Activated CD4-positive, alpha-beta memory T cell treated with anti-CD3 and anti-CD28 coated beads, Interleukin-2, amount 10 ng/mL, durations not matched to agents 7 days and 5 days (primary cell): ENCODE measurements around the gene CSTF1. TPM values are rescaled to one million over a fixed set of nuclear protein-coding genes. Genes with fewer than 3 reads are reported as not detected.
"Not testable (repeated sequence)": the region's sequence is repeated elsewhere in the genome, so short reads cannot be mapped to it uniquely, and the experiment has no call there.

ENCODE experiments used
- CTCF ChIA-PET: fragments of 350-600 bp; sonication (Branson Sonifier 250); formaldehyde crosslinking; loops from one replicate; lab custom pipeline; 2021; ENCODE audit warnings: antibody characterized with exemption, inconsistent platforms; lab: Charles Lee
- POLR2A ChIA-PET: fragments of 350-600 bp; sonication (Branson Sonifier 250); formaldehyde crosslinking; loops from one replicate; lab custom pipeline; 2021; ENCODE audit warnings: antibody characterized with exemption; lab: Charles Lee
- DNase-seq: peaks from one replicate; pipeline ENCODE4 v3.0.0-alpha.2; 2020
- H3K27ac Mint-ChIP-seq: one replicate; pipeline ENCODE4 v1.8.0; 2021; ENCODE audit warnings: mild to moderate bottlenecking, mixed read lengths
- H3K27me3 Mint-ChIP-seq: one replicate; pipeline ENCODE4 v1.8.0; 2021; ENCODE audit warnings: mixed read lengths
- H3K36me3 Mint-ChIP-seq: one replicate; pipeline ENCODE4 v1.8.0; 2021; ENCODE audit warnings: low read depth, mixed read lengths
- H3K4me1 Mint-ChIP-seq: one replicate; pipeline ENCODE4 v1.8.0; 2021; ENCODE audit warnings: mixed read lengths
- H3K4me3 Mint-ChIP-seq: one replicate; pipeline ENCODE4 v1.8.0; 2021; ENCODE audit warnings: mild to moderate bottlenecking, mixed read lengths
- H3K9me3 Mint-ChIP-seq: one replicate; pipeline ENCODE4 v1.8.0; 2021; ENCODE audit warnings: mixed read lengths
- total RNA-seq, 2 experiments: library from RNA; stranded (reverse); gene quantifications; one replicate each; pipeline ENCODE4 v1.2.3, GENCODE V29; 2021

CSTF1 gene
- total RNA-seq, 2 experiments from 2014 or later, result 61.5 to 64.9 TPM

DNA sequence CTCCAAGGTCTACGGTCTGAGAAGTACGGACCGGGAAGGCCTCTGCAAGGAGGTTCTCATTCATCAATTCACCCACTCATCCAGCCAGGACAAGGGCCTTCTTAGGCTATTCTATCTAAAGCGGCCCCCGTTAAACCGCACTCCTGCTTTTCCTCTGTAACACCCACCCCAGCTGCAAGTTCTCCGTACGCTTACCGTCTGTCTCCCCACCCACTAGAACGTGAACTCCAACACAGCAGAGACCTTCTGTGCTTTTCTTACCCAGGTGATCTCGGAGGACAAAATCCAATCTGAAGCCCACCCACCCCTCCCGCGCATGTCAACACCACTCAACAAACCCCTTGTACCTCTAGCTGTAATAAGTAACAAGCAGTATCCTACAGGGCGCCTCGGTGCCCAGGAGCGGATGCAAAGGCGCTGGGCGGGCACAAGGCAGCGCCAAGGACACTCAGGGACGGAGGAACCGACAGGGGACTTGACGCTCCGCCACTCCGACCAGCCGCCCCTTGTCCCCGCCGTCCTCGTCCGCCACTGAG is 781 bp upstream of the CSTF1 start:
- ChIA-PET POLR2A (interaction anchor here (0.5 to 4.1 kb wide), 31 partner anchors 9 to 1000 kb away, joined by 3 to 58 read pairs (median 5); partner anchors contain the start of genes CASS4, FAM210B and RTF2), CTCF (interaction anchor here (0.8 to 1.8 kb wide), 4 partner anchors 18 to 124 kb away, joined by 3 to 12 read pairs (median 3); partner anchors contain the start of gene RTF2)
- H3K27ac Mint-ChIP-seq, result no peak overlapping the region
- H3K27me3 Mint-ChIP-seq, result no peaks in the 10 kb centered on the region
- no peak overlapping the region for H3K4me3 Mint-ChIP-seq
- H3K4me1 Mint-ChIP-seq, result peaks cover 65% of the 10 kb centered on the region
- no peaks in the 10 kb centered on the region for H3K9me3 Mint-ChIP-seq
- no peak for DNase-seq
- H3K36me3 Mint-ChIP-seq, result peaks cover 69% of the 10 kb centered on the region

DNA sequence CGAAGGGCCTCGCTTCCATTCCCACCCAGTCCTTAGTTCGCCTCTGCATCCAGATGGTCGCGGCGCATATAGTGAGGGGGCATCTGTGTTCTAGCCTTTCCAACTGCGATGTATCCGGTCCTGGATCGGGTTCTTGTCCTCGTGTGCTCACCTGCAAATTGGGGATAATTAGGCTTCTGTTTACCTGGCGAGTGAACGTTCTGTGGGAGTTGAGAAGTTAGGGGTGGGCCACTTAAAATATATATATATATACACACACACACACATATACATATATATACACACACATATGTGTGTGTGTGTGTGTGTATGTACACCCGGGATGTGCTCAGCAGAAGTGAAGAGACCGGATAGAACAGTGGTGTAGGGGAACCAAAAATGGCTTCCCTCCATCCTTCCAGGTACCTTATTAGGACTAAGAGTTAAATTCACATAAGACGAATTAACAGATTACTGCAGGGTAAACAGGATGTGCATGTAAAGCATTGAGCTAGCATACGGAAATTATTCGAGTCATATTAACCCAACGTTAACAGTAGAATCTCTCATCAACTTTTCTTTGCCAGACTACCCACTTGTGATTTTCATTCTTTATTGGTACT is 537 bp downstream of the CSTF1 start:
- Mint-ChIP-seq H3K27ac (no peak overlapping the region), H3K9me3 (no peaks in the 10 kb centered on the region), H3K4me3 (no peak overlapping the region), H3K4me1 (peaks cover 64% of the 10 kb centered on the region), H3K27me3 (no peaks in the 10 kb centered on the region), H3K36me3 (peaks cover 73% of the 10 kb centered on the region)
- no peak for DNase-seq
- ChIA-PET CTCF (interaction anchor here (0.8 to 2.1 kb wide), 5 partner anchors 17 to 76 kb away, joined by 3 to 6 read pairs (median 4); partner anchors contain the start of genes CASS4 and RTF2), POLR2A (interaction anchor here (0.6 to 4.1 kb wide), 23 partner anchors 12 to 1005 kb away, joined by 3 to 58 read pairs (median 7); partner anchors contain the start of genes CASS4, FAM210B and RTF2)

DNA sequence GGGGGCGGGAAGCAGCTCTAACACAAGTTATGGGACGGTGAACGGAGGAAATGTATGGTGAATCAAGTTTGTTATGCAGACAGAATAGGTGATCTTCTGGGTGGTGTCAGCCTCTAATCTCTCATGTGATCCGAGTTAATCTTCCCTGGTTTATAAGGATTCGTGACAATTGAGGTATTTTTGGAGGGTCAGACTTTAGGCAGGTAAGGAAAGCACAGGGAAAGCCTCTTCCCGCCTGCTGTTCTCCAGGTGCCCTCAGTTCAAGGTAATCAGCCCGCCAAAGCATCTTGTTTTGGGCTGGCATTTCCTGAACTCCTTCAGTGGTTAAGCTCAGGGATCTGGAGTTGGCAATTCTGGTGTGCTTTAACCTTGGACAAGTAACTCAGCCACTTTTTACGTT is 1.2 kb downstream of the CSTF1 start:
- ChIA-PET CTCF (interaction anchor here (0.8 to 2.1 kb wide), 4 partner anchors 19 to 76 kb away, joined by 3 to 6 read pairs (median 4); partner anchors contain the start of genes CASS4 and RTF2), POLR2A (interaction anchor here (0.6 to 4.1 kb wide), 9 partner anchors 19 to 1004 kb away, joined by 3 to 58 read pairs (median 7); partner anchors contain the start of genes CASS4 and RTF2)

GRCh38 chr20:56395166-56395565 is 2.7 kb downstream of the CSTF1 start:
- Mint-ChIP-seq H3K27ac (no peak overlapping the region), H3K4me1 (peaks cover 52% of the 10 kb centered on the region), H3K27me3 (no peaks in the 10 kb centered on the region), H3K36me3 (peaks cover 70% of the 10 kb centered on the region), H3K4me3 (no peak overlapping the region), H3K9me3 (no peaks in the 10 kb centered on the region)
- POLR2A ChIA-PET, result interaction anchor here (1.1 to 1.6 kb wide), 4 partner anchors 12 to 74 kb away, joined by 3 to 8 read pairs (median 4); partner anchors contain the start of genes CASS4, FAM210B and RTF2
- CTCF ChIA-PET, result interaction anchor here (0.7 to 2.7 kb wide), 4 partner anchors 17 to 138 kb away, joined by 3 to 8 read pairs (median 4); partner anchors contain the start of genes CASS4 and FAM209B
- no peak for DNase-seq

More for the DNA sequence above, 1.2 kb downstream of the CSTF1 start:
- Mint-ChIP-seq H3K9me3 (no peaks in the 10 kb centered on the region), H3K27ac (no peak overlapping the region), H3K36me3 (peaks cover 72% of the 10 kb centered on the region), H3K4me3 (no peak overlapping the region), H3K27me3 (no peaks in the 10 kb centered on the region), H3K4me1 (peaks cover 59% of the 10 kb centered on the region)
- DNase-seq, result no peak

DNA sequence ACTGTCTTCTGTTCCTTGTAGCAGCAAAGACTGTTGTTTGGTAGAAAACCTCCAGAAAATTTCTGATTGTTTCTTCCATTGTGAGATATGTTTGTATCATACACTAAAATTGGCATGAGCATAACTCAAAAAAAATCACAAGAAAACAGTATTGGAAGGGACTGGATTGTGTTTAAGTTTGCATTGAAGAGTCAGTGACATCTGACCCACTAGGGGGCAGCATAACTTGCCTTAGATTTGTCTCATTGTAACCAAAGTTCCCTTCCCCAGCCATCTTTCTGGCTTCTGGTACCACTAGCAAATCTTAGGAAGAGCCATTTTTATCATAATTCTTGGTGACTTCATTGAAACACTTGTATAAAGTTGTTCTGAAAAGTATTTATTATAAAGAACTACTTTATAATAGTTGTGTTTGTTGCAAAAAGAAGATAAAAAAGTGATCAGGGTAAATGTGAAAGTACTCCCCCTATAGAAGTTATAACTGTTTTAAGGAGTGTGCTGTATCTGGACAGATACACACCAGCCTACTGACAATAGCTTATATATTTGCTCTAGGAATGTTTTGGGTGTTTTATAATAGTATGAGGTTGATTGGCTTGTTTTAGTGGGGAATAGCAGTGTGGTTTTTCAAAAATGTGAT is 7.7 kb downstream of the CSTF1 start:
- Mint-ChIP-seq H3K4me3 (no peak overlapping the region), H3K27ac (no peak overlapping the region), H3K9me3 (no peaks in the 10 kb centered on the region), H3K4me1 (peaks cover 37% of the 10 kb centered on the region), H3K36me3 (peaks cover 80% of the 10 kb centered on the region), H3K27me3 (no peaks in the 10 kb centered on the region)
- CTCF ChIA-PET, result interaction anchor here (1.0 to 1.1 kb wide), 3 partner anchors 12 to 69 kb away, joined by 3 to 5 read pairs (median 3); partner anchors contain the start of gene CASS4
- DNase-seq, result peak; percentile 66
- POLR2A ChIA-PET, result interaction anchor here (1.3 kb wide), 1 partner anchor 12 kb away, joined by 3 read pairs; the partner anchor contains the start of gene CASS4

GRCh38 chr20:56403465-56403864 is 11.0 kb downstream of the CSTF1 start:
- DNase-seq, result no peak
- ChIA-PET POLR2A (interaction anchor here (1.9 kb wide), 1 partner anchor 11 kb away, joined by 5 read pairs; the partner anchor contains the start of genes AURKA and CSTF1), CTCF (no interaction called here)
- Mint-ChIP-seq H3K36me3 (peaks cover 80% of the 10 kb centered on the region), H3K27ac (no peak overlapping the region), H3K9me3 (no peaks in the 10 kb centered on the region), H3K4me1 (peaks cover 29% of the 10 kb centered on the region), H3K4me3 (no peak overlapping the region), H3K27me3 (no peaks in the 10 kb centered on the region)

- DNase-seq, H3K27me3 Mint-ChIP-seq, H3K27ac Mint-ChIP-seq, H3K9me3 Mint-ChIP-seq, H3K4me3 Mint-ChIP-seq: not testable (repeated sequence)
- ChIA-PET CTCF (interaction anchor here (0.6 kb wide), 1 partner anchor 19 kb away, joined by 3 read pairs; no protein-coding TSS in a partner anchor), POLR2A (interaction anchor here (1.9 kb wide), 1 partner anchor 13 kb away, joined by 5 read pairs; the partner anchor contains the start of genes AURKA and CSTF1)
- Mint-ChIP-seq H3K36me3 (peaks cover 75% of the 10 kb centered on the region), H3K4me1 (peaks cover 31% of the 10 kb centered on the region)
These were observed 12.9 kb downstream of the CSTF1 start for GRCh38 chr20:56405356-56405755.

- ChIA-PET CTCF (no interaction called here), POLR2A (interaction anchor here (0.7 to 1.4 kb wide), 3 partner anchors 15 to 75 kb away, joined by 3 to 4 read pairs (median 3); partner anchors contain the start of gene AURKA)
- no peak overlapping the region for H3K27ac Mint-ChIP-seq
- DNase-seq, result no peak
- H3K4me1 Mint-ChIP-seq, result peaks cover 35% of the 10 kb centered on the region
- no peak overlapping the region for H3K4me3 Mint-ChIP-seq
- H3K9me3 Mint-ChIP-seq, result no peaks in the 10 kb centered on the region
- H3K36me3 Mint-ChIP-seq, result peaks cover 71% of the 10 kb centered on the region
- H3K27me3 Mint-ChIP-seq, result no peaks in the 10 kb centered on the region
These were observed 14.5 kb downstream of the CSTF1 start for GRCh38 chr20:56406910-56407309.

DNA sequence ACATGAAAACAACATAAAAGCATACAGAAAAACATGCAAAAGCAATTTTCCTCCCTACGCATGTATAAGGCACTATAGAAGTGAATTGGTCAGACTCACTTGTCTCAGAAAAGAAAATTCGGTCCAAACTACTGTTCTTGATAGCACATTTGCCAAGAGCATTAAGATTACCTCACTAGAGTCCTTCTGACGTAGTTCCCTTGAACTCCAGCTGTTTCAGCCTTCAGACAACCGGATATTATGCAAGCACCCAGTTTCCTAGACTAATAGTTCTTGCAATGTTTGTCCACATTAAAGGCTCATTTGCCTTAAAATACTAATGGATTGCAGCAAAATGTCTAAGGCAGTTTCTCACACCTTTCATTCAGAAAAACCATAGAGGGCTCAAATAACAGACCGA is 17.1 kb downstream of the CSTF1 start:
- Mint-ChIP-seq H3K36me3 (peaks cover 76% of the 10 kb centered on the region), H3K9me3 (no peaks in the 10 kb centered on the region), H3K4me1 (peaks cover 49% of the 10 kb centered on the region), H3K4me3 (no peak overlapping the region), H3K27me3 (no peaks in the 10 kb centered on the region), H3K27ac (no peak overlapping the region)
- ChIA-PET POLR2A (no interaction called here), CTCF (interaction anchor here (1.1 to 1.9 kb wide), 3 partner anchors 11 to 34 kb away, joined by 3 to 8 read pairs (median 3); partner anchors contain the start of genes AURKA and CSTF1)
- no peak for DNase-seq

DNA sequence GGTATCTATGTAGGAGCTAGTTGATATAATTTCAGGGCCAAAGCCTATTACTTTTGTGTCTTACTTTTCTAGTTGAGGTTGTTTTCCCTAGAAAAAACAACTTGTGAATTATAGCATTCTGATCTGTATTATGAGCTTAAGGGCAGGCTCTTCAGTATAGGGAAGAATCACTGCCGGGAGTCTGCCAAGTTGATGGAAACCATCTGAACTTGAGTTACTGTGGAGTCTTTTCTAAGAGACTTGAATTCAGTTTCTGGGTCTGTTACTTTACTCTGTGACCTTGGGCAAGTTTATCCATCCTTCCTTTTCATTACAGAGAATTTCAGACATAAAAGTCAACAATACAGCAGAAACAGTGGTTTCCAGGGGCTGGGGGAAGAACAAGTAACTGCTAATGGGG is 17.5 kb downstream of the CSTF1 start:
- POLR2A ChIA-PET, result no interaction called here
- DNase-seq, result no peak
- Mint-ChIP-seq H3K27me3 (no peaks in the 10 kb centered on the region), H3K4me1 (peaks cover 52% of the 10 kb centered on the region), H3K36me3 (peaks cover 73% of the 10 kb centered on the region), H3K4me3 (no peak overlapping the region), H3K9me3 (no peaks in the 10 kb centered on the region), H3K27ac (no peak overlapping the region)
- CTCF ChIA-PET, result interaction anchor here (1.1 to 1.9 kb wide), 3 partner anchors 11 to 34 kb away, joined by 3 to 8 read pairs (median 3); partner anchors contain the start of genes AURKA and CSTF1

DNA sequence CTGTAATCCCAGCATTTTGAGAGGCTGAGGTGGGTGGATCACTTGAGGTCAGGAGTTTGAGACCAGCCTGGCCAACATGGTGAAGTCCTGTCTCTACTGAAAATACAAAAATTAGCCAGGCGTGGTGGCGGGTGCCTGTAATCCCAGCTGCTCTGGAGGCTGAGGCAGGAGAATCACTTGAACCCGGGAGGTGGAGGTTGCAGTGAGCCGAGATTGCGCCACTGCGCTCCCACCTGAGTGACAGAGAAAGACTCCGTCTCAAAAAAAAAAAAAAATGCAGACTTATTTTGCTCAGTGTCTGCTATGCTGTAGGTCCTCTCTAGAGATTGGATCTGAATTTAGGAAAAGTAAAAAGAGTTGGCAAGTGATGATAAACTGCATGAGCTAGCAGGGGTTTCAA is 18.8 kb downstream of the CSTF1 start:
- H3K9me3 Mint-ChIP-seq, DNase-seq, H3K27me3 Mint-ChIP-seq: not testable (repeated sequence)
- Mint-ChIP-seq H3K36me3 (peaks cover 60% of the 10 kb centered on the region), H3K4me3 (peak overlapping the region; percentile 79), H3K4me1 (peaks cover 53% of the 10 kb centered on the region), H3K27ac (peak overlapping the region; percentile 90)
- CTCF ChIA-PET, result interaction anchor here (0.6 to 2.1 kb wide), 4 partner anchors 10 to 57 kb away, joined by 4 to 6 read pairs (median 4); partner anchors contain the start of gene RTF2
- POLR2A ChIA-PET, result interaction anchor here (1.0 to 3.6 kb wide), 15 partner anchors 9 to 73 kb away, joined by 3 to 58 read pairs (median 6); partner anchors contain the start of genes AURKA, CSTF1 and RTF2
